Loucy (cell line): ENCODE measurements around the gene KREMEN1.
A peak's percentile ranks its signal among the peaks of the same experiment; 100 is the strongest.

Experiments used
- H2AFZ ChIP-seq: fragments of 200-600 bp; sonication (generic); 2 replicates; pipeline ENCODE4 v1.6.0; 2016; ENCODE audit warnings: antibody characterized with exemption, mild to moderate bottlenecking, low read length, moderate library complexity
- H3F3A ChIP-seq: fragments of 200-600 bp; 2 replicates; pipeline ENCODE4 v1.6.0; 2016; ENCODE audit warnings: antibody characterized with exemption, low read depth, mild to moderate bottlenecking
- H3K27me3 ChIP-seq: fragments of 200-600 bp; sonication (generic); 2 replicates; pipeline ENCODE4 v1.6.1; 2014; ENCODE audit warnings: low read length, mild to moderate bottlenecking; ENCODE audit not compliant: insufficient read depth, poor library complexity, severe bottlenecking
- H3K36me3 ChIP-seq: fragments of 200-600 bp; sonication (generic); 2 replicates; pipeline ENCODE4 v1.6.1; 2016; ENCODE audit warnings: low read length; ENCODE audit not compliant: insufficient read depth
- H3K4me1 ChIP-seq: fragments of 200-600 bp; sonication (generic); 2 replicates; pipeline ENCODE4 v1.5.1; 2014; ENCODE audit warnings: low read length, mild to moderate bottlenecking; ENCODE audit not compliant: insufficient read depth, poor library complexity, severe bottlenecking
- H3K4me2 ChIP-seq: fragments of 200-600 bp; sonication (generic); 2 replicates; pipeline ENCODE4 v1.6.0; 2014; ENCODE audit warnings: antibody characterized with exemption, low read length, low read depth, mild to moderate bottlenecking; ENCODE audit not compliant: poor library complexity, severe bottlenecking
- H3K4me3 ChIP-seq: fragments of 200-600 bp; sonication (generic); 2 replicates; pipeline ENCODE4 v1.5.1; 2014; ENCODE audit warnings: low read length, mild to moderate bottlenecking, mixed read lengths; ENCODE audit not compliant: poor library complexity, severe bottlenecking
- H3K79me2 ChIP-seq: fragments of 200-600 bp; sonication (generic); 2 replicates; pipeline ENCODE4 v1.6.1; 2014; ENCODE audit warnings: low read length; ENCODE audit not compliant: insufficient read depth
- H3K9ac ChIP-seq: fragments of 200-600 bp; sonication (generic); 2 replicates; pipeline ENCODE4 v1.6.0; 2014; ENCODE audit warnings: mild to moderate bottlenecking, low read depth, low read length, moderate library complexity; ENCODE audit not compliant: poor library complexity, severe bottlenecking
- H3K9me2 ChIP-seq: fragments of 200-600 bp; sonication (generic); replicated peaks from 2 replicates; pipeline ENCODE4 v1.6.1; 2016; ENCODE audit warnings: low read depth, low read length, mixed read lengths
- H3K9me3 ChIP-seq: fragments of 200-600 bp; sonication (generic); 2 replicates; pipeline ENCODE4 v1.6.1; 2014; ENCODE audit warnings: mild to moderate bottlenecking, antibody characterized with exemption, low read length, low read depth; ENCODE audit not compliant: insufficient read depth
- H4K20me1 ChIP-seq: fragments of 200-600 bp; sonication (generic); 2 replicates; pipeline ENCODE4 v1.6.0; 2014; ENCODE audit warnings: antibody characterized with exemption, low read length, mild to moderate bottlenecking; ENCODE audit not compliant: insufficient read depth, poor library complexity, severe bottlenecking
- EZH2phosphoT487 ChIP-seq: fragments of 200-600 bp; IDR thresholded peaks from 2 replicates; pipeline ENCODE4 v1.6.1; 2018; ENCODE audit warnings: antibody characterized with exemption, mild to moderate bottlenecking, moderate library complexity, borderline replicate concordance
- TF ChIP-seq, protein P1 (sequence below): fragments of 200-600 bp; sonication (generic); conservative IDR thresholded peaks from 2 replicates; pipeline ENCODE4 v1.5.1; 2014; ENCODE audit warnings: mild to moderate bottlenecking, antibody characterized with exemption, low read length

KREMEN1 gene

DNA sequence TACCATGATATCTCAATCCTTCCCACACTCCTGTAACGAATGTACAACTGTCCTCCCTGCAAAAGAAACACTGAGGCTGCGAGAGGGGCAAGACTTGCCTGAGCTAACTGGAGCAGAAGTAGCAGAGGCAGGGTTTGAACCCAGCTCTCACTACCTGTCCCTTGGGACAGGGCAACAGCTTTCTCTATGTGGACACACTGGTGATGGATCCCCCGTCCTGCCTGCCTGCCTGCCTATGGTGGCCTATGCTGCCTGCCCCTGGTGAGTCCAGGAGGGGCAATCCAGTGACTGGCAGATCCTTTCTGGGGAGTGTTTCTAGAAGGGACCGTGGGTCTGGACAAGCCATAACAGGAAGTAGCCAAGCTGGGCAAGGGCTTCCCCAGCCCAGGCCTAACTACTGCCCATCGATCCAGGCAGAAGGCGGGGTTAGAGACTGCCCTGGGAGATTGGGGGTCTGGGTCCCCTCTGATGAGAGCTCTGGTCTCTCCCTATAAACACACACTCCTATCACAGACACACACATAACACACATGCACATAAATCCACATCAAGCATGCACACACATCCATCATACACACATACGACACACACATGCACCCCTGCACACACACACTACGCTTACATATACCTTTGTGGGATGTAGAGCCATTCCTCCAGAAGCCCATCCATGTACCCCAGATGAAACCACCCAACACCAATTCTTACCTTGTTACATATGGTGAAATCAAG is 131.8 kb downstream of the KREMEN1 start:
- no peaks in the 10 kb centered on the region for H3K9me3 ChIP-seq
- H3K4me2 ChIP-seq: peak overlapping the region; percentile 70
- no peak overlapping the region for H2AFZ ChIP-seq
- TF ChIP-seq EZH2phosphoT487: no peak
- TF ChIP-seq, protein P1, sequence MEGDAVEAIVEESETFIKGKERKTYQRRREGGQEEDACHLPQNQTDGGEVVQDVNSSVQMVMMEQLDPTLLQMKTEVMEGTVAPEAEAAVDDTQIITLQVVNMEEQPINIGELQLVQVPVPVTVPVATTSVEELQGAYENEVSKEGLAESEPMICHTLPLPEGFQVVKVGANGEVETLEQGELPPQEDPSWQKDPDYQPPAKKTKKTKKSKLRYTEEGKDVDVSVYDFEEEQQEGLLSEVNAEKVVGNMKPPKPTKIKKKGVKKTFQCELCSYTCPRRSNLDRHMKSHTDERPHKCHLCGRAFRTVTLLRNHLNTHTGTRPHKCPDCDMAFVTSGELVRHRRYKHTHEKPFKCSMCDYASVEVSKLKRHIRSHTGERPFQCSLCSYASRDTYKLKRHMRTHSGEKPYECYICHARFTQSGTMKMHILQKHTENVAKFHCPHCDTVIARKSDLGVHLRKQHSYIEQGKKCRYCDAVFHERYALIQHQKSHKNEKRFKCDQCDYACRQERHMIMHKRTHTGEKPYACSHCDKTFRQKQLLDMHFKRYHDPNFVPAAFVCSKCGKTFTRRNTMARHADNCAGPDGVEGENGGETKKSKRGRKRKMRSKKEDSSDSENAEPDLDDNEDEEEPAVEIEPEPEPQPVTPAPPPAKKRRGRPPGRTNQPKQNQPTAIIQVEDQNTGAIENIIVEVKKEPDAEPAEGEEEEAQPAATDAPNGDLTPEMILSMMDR: no peak
- peaks cover 6% of the 10 kb centered on the region for H3K27me3 ChIP-seq
- H3K36me3 ChIP-seq: no peaks in the 10 kb centered on the region
- peaks cover 14% of the 10 kb centered on the region for H4K20me1 ChIP-seq
- peaks cover 30% of the 10 kb centered on the region for H3F3A ChIP-seq
- H3K9ac ChIP-seq: peak overlapping the region; percentile 80
- H3K79me2 ChIP-seq: peaks cover 69% of the 10 kb centered on the region
- peak overlapping the region; percentile 68 for H3K4me3 ChIP-seq
- no peaks in the 10 kb centered on the region for H3K9me2 ChIP-seq
- H3K4me1 ChIP-seq: peaks cover 76% of the 10 kb centered on the region

DNA sequence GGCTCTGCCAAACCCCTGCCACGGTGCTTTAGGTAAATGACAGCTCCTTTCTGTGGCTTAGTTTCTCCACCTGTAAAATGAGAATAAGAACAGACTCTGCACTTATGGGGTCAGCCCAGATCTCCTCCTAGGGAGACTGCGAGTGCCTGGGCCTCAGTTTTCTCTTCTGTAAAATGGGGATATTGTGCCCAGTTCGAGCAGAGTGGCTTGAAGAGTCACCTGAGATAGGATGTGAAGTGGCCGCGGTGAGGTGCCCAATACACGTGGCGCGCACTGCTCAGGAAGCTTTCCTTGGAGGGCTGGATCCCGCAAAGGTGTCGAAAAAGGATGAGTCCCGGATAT is 132.4 kb downstream of the KREMEN1 start:
- peak overlapping the region; percentile 80 for H3K9ac ChIP-seq
- H3K79me2 ChIP-seq: peaks cover 69% of the 10 kb centered on the region
- no peak for TF ChIP-seq EZH2phosphoT487
- H3K27me3 ChIP-seq: peaks cover 6% of the 10 kb centered on the region
- no peaks in the 10 kb centered on the region for H3K9me3 ChIP-seq
- H3K4me1 ChIP-seq: peaks cover 75% of the 10 kb centered on the region
- peak overlapping the region; percentile 70 for H3K4me2 ChIP-seq
- no peaks in the 10 kb centered on the region for H3K9me2 ChIP-seq
- peak overlapping the region; percentile 68 for H3K4me3 ChIP-seq
- no peaks in the 10 kb centered on the region for H3K36me3 ChIP-seq
- H4K20me1 ChIP-seq: peaks cover 20% of the 10 kb centered on the region
- no peak overlapping the region for H2AFZ ChIP-seq
- H3F3A ChIP-seq: peaks cover 30% of the 10 kb centered on the region

DNA sequence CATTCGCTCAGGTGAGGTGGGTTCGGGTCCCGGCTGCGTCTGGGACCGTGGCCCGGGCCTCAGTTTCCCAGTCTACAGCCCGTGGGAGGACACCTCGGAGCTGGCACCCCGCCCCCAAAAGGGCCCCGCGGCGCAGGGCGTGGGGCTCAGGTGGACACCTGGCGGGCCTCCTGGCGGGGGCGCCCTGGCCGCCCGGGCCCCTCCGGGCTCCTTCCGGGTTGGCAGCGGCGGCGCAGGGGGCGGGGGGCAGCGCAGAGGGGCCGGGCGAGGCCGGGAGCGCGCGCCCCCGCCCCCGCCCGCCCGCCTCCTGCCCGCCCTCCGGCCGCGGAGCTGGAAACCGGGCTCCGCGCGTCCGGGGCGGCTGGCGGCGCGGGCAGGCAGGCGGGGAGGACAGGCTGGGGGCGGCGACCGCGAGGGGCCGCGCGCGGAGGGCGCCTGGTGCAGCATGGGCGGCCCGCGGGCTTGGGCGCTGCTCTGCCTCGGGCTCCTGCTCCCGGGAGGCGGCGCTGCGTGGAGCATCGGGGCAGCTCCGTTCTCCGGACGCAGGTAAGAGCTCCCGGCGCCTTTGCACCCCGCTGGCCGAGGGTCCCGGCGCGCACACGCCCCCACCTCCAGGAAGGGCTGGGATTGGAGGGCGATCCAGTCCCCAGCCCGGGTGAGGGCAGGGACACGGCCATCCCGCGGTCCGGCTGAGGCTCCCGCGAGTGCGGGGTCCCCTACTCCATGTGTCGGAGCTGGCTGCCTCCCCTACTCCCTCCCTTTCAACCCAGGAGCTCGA is 132.9 kb downstream of the KREMEN1 start, which contains the start of gene EMID1:
TSS of gene EMID1 (plus strand) at position 303 of the 778 bp plus-strand sequence. CDS start at position 446, 143 bp downstream.
- H3K79me2 ChIP-seq: peaks cover 69% of the 10 kb centered on the region
- H3K4me3 ChIP-seq: peak within 1 kb of the TSS; percentile 91
- H3F3A ChIP-seq: peaks cover 30% of the 10 kb centered on the region
- no peaks in the 10 kb centered on the region; the same call in 1 of the 2 replicates for H3K36me3 ChIP-seq
- H3K4me2 ChIP-seq: peak within 1 kb of the TSS; percentile 92
- no peak within 1 kb of the TSS for H2AFZ ChIP-seq
- H3K4me1 ChIP-seq: peaks cover 74% of the 10 kb centered on the region
- H3K27me3 ChIP-seq: peaks cover 6% of the 10 kb centered on the region
- peaks cover 25% of the 10 kb centered on the region for H4K20me1 ChIP-seq
- no peaks in the 10 kb centered on the region for H3K9me2 ChIP-seq
- no peak for TF ChIP-seq EZH2phosphoT487
- TF ChIP-seq, protein P1: 0 out of 2 replicates have a peak, but pooled peaks have one; percentile 21
- H3K9ac ChIP-seq: peak within 1 kb of the TSS; percentile 100
- H3K9me3 ChIP-seq: no peaks in the 10 kb centered on the region
